GM23248 (cell line): ENCODE data around the gene DIP2C. TPM values are rescaled to one million over a fixed set of nuclear protein-coding genes. Genes with fewer than 3 reads are reported as not detected.

Experiments used
- DNase-seq: peaks from one replicate; pipeline ENCODE4 v3.0.0-alpha.2; 2015
- H2AFZ ChIP-seq: fragments of 200-600 bp; sonication (generic); 2 replicates; pipeline ENCODE4 v1.6.1; 2016; ENCODE audit warnings: antibody characterized with exemption
- H3F3A ChIP-seq: fragments of 200-600 bp; sonication (generic); 2 replicates; pipeline ENCODE4 v1.6.1; 2016; ENCODE audit warnings: mild to moderate bottlenecking, antibody characterized with exemption, mixed run types; ENCODE audit not compliant: insufficient read depth
- H3K27ac ChIP-seq: fragments of 200-600 bp; sonication (generic); 2 replicates; pipeline ENCODE4 v1.5.1; 2016; ENCODE audit warnings: mild to moderate bottlenecking
- H3K27me3 ChIP-seq: fragments of 200-600 bp; sonication (generic); replicated peaks from 2 replicates; pipeline ENCODE4 v1.6.1; 2016; ENCODE audit warnings: mild to moderate bottlenecking; ENCODE audit not compliant: insufficient read depth
- H3K36me3 ChIP-seq: fragments of 200-600 bp; sonication (generic); 2 replicates; pipeline ENCODE4 v1.6.1; 2016; ENCODE audit warnings: low read depth, mild to moderate bottlenecking
- H3K4me1 ChIP-seq: fragments of 200-600 bp; sonication (generic); 2 replicates; pipeline ENCODE4 v1.6.1; 2016; ENCODE audit warnings: mild to moderate bottlenecking; ENCODE audit not compliant: insufficient read depth
- H3K4me2 ChIP-seq: fragments of 200-600 bp; sonication (generic); one replicate; pipeline ENCODE4 v1.6.1; 2016; ENCODE audit warnings: mild to moderate bottlenecking; ENCODE audit not compliant: unreplicated experiment
- H3K4me3 ChIP-seq: fragments of 200-600 bp; sonication (generic); 2 replicates; pipeline ENCODE4 v1.5.1; 2016; ENCODE audit warnings: mild to moderate bottlenecking
- H3K79me2 ChIP-seq: fragments of 200-600 bp; sonication (generic); 2 replicates; pipeline ENCODE4 v1.6.1; 2016; ENCODE audit warnings: mild to moderate bottlenecking; ENCODE audit not compliant: insufficient read depth
- H3K9ac ChIP-seq: fragments of 200-600 bp; sonication (generic); 2 replicates; pipeline ENCODE4 v1.6.1; 2016; ENCODE audit warnings: mild to moderate bottlenecking
- H3K9me2 ChIP-seq: fragments of 200-600 bp; sonication (generic); 2 replicates; pipeline ENCODE4 v1.6.1; 2016; ENCODE audit warnings: mixed run types, mild to moderate bottlenecking, moderate library complexity; ENCODE audit not compliant: insufficient read depth
- H3K9me3 ChIP-seq: fragments of 200-600 bp; sonication (generic); one replicate; pipeline ENCODE4 v1.6.1; 2017; ENCODE audit warnings: low read depth
- H4K20me1 ChIP-seq: fragments of 200-600 bp; sonication (generic); 2 replicates; pipeline ENCODE4 v1.6.0; 2016; ENCODE audit not compliant: insufficient read depth
- EZH2 ChIP-seq: fragments of 200-600 bp; sonication (generic); IDR thresholded peaks from 2 replicates; pipeline ENCODE4 v1.6.1; 2018; ENCODE audit warnings: antibody characterized with exemption, mild to moderate bottlenecking; ENCODE audit not compliant: insufficient read depth, poor library complexity, severe bottlenecking
- EZH2phosphoT487 ChIP-seq: fragments of 200-600 bp; sonication (generic); IDR thresholded peaks from 2 replicates; pipeline ENCODE4 v1.6.1; 2018; ENCODE audit warnings: antibody characterized with exemption, moderate library complexity, mild to moderate bottlenecking, low read depth; ENCODE audit not compliant: insufficient read depth
- WGBS, 2 experiments: methylation state at CpG; one replicate each; pipeline ENCODE4 v1.1.6; 2015 to 2017; ENCODE audit warnings: low lambda C conversion rate in 2 of 2, low coverage in 1 of 2; ENCODE audit errors: missing lambda C conversion rate in 2 of 2; 5-methylcytosine and 5-hydroxymethylcytosine counted together
- in situ Hi-C: fragments of 300-500 bp; cut with MboI; formaldehyde crosslinking; loops from 2 replicates; pipeline ENCODE4 v1.15.0; 2020
- polyA plus RNA-seq: library from polyadenylated mRNA; unstranded; fragments of >200 nt; fragmentation: Nextera tagmentation; extraction: Ambion mirVana; gene quantifications from 2 replicates; pipeline ENCODE4 v1.2.1, GENCODE V29; 2016
- total RNA-seq: library from RNA; depleted of rRNA; stranded (reverse); fragments of >200 nt; shearing (Covaris generic); gene quantifications from 2 replicates; pipeline ENCODE4 v1.2.3, GENCODE V29; 2014

Gene DIP2C
- total and polyA plus RNA-seq, 2 experiments from 2014 or later, result 12.0 to 13.1 TPM

- Histone ChIP-seq H3K9me2 (no peaks in the 10 kb centered on the region), H3K4me1 (peaks cover 24% of the 10 kb centered on the region), H3K9me3 (no peaks in the 10 kb centered on the region), H3K4me2 (peak overlapping the region; percentile 67), H2AFZ (no peak overlapping the region), H3K79me2 (peaks cover 81% of the 10 kb centered on the region), H3F3A (peaks cover 10% of the 10 kb centered on the region), H3K27me3 (no peaks in the 10 kb centered on the region), H3K36me3 (no peaks in the 10 kb centered on the region), H4K20me1 (no peaks in the 10 kb centered on the region), H3K9ac (peak overlapping the region; percentile 67), H3K4me3 (peak overlapping the region; percentile 46), H3K27ac (peak overlapping the region; percentile 74)
- WGBS, 2 experiments, result 72 to 75% methylated on average over 16 of the region's 16 CpGs
- TF ChIP-seq EZH2phosphoT487, result no peak
- TF ChIP-seq EZH2, result no peak
- in situ Hi-C loops, result no loop called here
- DNase-seq, result peak; percentile 63
These were observed 199.2 kb downstream of the DIP2C start for GRCh38 chr10:490256-490655.

GRCh38 chr10:489330-489729, 200.1 kb downstream of the DIP2C start:
- Histone ChIP-seq H3K9me2 (no peaks in the 10 kb centered on the region), H3K36me3 (no peaks in the 10 kb centered on the region), H3K4me1 (peaks cover 24% of the 10 kb centered on the region), H3K9ac (no peak overlapping the region), H3K4me3 (no peak overlapping the region), H3F3A (peaks cover 10% of the 10 kb centered on the region), H3K27ac (no peak overlapping the region), H3K9me3 (no peaks in the 10 kb centered on the region), H3K79me2 (peaks cover 74% of the 10 kb centered on the region), H4K20me1 (no peaks in the 10 kb centered on the region), H3K27me3 (no peaks in the 10 kb centered on the region), H3K4me2 (no peak overlapping the region), H2AFZ (no peak overlapping the region)
- TF ChIP-seq EZH2 (no peak), EZH2phosphoT487 (no peak)
- DNase-seq, result no peak
- in situ Hi-C loops, result no loop called here
- 83 to 92% methylated on average over 10 to 11 of the region's 11 CpGs for WGBS, 2 experiments

- 92 to 97% methylated on average over 11 of the region's 11 CpGs for WGBS, 2 experiments
- H3K27me3 ChIP-seq, result no peaks in the 10 kb centered on the region
- peaks cover 24% of the 10 kb centered on the region for H3K4me1 ChIP-seq
- no peaks in the 10 kb centered on the region for H3K9me2 ChIP-seq
- no peaks in the 10 kb centered on the region for H4K20me1 ChIP-seq
- no peak for DNase-seq
- no peak overlapping the region for H3K4me3 ChIP-seq
- H3K36me3 ChIP-seq, result no peaks in the 10 kb centered on the region
- H3K27ac ChIP-seq, result no peak overlapping the region
- no peak overlapping the region for H3K4me2 ChIP-seq
- TF ChIP-seq EZH2 (no peak), EZH2phosphoT487 (no peak)
- in situ Hi-C loops, result no loop called here
- peaks cover 70% of the 10 kb centered on the region for H3K79me2 ChIP-seq
- no peak overlapping the region for H3K9ac ChIP-seq
- no peak overlapping the region for H2AFZ ChIP-seq
- peaks cover 10% of the 10 kb centered on the region for H3F3A ChIP-seq
- H3K9me3 ChIP-seq, result no peaks in the 10 kb centered on the region
These were observed 200.6 kb downstream of the DIP2C start for GRCh38 chr10:488933-489215.

GRCh38 chr10:488081-488932, 201.2 kb downstream of the DIP2C start:
- no peak overlapping the region for H3K4me3 ChIP-seq
- peaks cover 10% of the 10 kb centered on the region for H3F3A ChIP-seq
- H3K9me2 ChIP-seq, result no peaks in the 10 kb centered on the region
- DNase-seq, result no peak
- H2AFZ ChIP-seq, result no peak overlapping the region
- no peaks in the 10 kb centered on the region for H3K36me3 ChIP-seq
- H3K4me2 ChIP-seq, result no peak overlapping the region
- TF ChIP-seq EZH2phosphoT487 (no peak), EZH2 (no peak)
- H3K27me3 ChIP-seq, result no peaks in the 10 kb centered on the region
- peaks cover 64% of the 10 kb centered on the region for H3K79me2 ChIP-seq
- no peaks in the 10 kb centered on the region for H4K20me1 ChIP-seq
- 96% methylated on average over 21 of the region's 21 CpGs for WGBS, 2 experiments
- H3K9me3 ChIP-seq, result no peaks in the 10 kb centered on the region
- H3K27ac ChIP-seq, result no peak overlapping the region
- no peak overlapping the region for H3K9ac ChIP-seq
- in situ Hi-C loops, result no loop called here
- H3K4me1 ChIP-seq, result peaks cover 24% of the 10 kb centered on the region
